GM20000 (cell line): ENCODE measurements around the gene SBK2.

Experiments
- DNase-seq: peaks from one replicate; pipeline ENCODE4 v3.0.0; 2012; ENCODE audit warnings: low spot score
- CTCF ChIP-seq: IDR thresholded peaks from 2 replicates; pipeline ENCODE4 v1.5.1; 2012; ENCODE audit warnings: mild to moderate bottlenecking, control low read depth; ENCODE audit errors: extremely low read depth, missing control alignments

Gene SBK2

GRCh38 chr19:55487924-55488687 is 48.8 kb downstream of the SBK2 start, which contains the start of gene SSC5D:
Gene SSC5D, plus strand, starts transcription at chr19:55488436. Its CDS starts 154 bp downstream, at chr19:55488590.
- TF ChIP-seq CTCF = no peak
- DNase-seq = no peak

DNA sequence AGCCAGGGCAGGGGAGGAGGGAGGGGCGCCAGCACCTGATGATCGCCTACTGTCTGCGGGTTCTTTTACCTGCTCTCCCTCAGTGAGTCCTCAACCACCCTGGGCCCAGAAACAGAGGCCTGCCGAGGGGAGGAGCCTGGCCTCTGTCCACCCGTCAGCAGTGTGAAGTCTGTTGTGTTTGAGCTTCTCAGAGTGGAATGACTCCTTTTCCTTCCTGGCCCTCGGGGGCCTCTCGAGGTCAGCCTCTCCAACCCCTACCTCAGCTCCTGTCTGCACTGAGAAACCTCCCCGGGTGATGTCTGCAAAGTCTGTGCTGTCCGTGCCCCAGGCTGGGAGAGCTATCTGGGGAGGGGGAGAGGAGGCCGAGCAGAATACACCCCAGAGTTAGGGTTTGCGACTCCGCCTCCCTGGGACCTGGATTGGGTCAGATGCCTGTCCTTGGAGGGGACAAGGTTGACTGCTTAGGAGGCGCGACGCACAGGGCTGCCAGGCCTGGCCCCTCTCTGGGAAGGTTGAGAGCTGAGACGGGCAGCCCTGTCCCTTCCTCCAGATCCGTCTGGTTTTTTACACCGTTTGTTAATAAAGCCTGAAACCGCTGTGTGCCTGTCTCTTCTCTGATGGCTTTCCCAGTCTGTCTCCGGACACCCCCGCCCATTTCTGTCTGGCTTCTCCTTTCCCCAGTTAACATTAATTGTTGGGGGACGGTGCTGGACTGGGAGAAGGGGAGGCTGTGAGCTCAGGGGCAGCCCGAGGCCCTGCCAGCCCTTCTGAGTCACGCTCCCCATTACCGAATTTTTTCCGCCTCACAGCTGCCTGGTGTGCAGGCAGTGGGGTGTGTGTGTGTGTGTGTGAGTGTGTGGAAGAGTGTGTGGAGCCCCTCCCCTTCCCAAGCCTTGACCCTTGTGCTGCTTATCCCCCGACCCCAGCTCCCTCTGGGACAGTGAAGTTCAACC is 49.7 kb downstream of the SBK2 start:
- DNase-seq = peak; percentile 49
- no peak for TF ChIP-seq CTCF

- DNase-seq = peak; percentile 51
- no peak for TF ChIP-seq CTCF
Measured at GRCh38 chr19:55486043-55486970, 50.6 kb downstream of the SBK2 start.

- TF ChIP-seq CTCF = no peak
- DNase-seq = peak; percentile 42
Measured at GRCh38 chr19:55485439-55486011, 51.4 kb downstream of the SBK2 start.

GRCh38 chr19:55484593-55485438 is 52.1 kb downstream of the SBK2 start, which contains the start of gene NAT14:
Gene NAT14, plus strand, starts transcription at chr19:55485188. Its CDS starts 521 bp downstream, at chr19:55485709.
- peak; percentile 96 for DNase-seq

More at GRCh38 chr19:55484593-55485438, 52.1 kb downstream of the SBK2 start, which contains the start of gene NAT14:
- no peak for TF ChIP-seq CTCF
